ENCODE data around the gene ZNF280A.
"Not testable (repeated sequence)": the region's sequence is repeated elsewhere in the genome, so short reads cannot be mapped to it uniquely, and the experiment has no call there.

Gene ZNF280A

GRCh38 chr22:22538226-22538989 is 18.3 kb upstream of the ZNF280A start:
- no peak for DNase-seq (ENCODE audit: low read depth)

GRCh38 chr22:22536916-22537315 is 16.8 kb upstream of the ZNF280A start:
- no peak for DNase-seq (ENCODE audit: low read depth)

GRCh38 chr22:22536515-22536914 is 16.4 kb upstream of the ZNF280A start:
- DNase-seq (ENCODE audit: low read depth) = no peak

- DNase-seq (ENCODE audit: low read depth) = no peak
These were observed 15.6 kb upstream of the ZNF280A start for GRCh38 chr22:22535662-22536061.

GRCh38 chr22:22534604-22535415 is 14.7 kb upstream of the ZNF280A start:
- DNase-seq (ENCODE audit: low read depth) = no peak

GRCh38 chr22:22533863-22534262 is 13.8 kb upstream of the ZNF280A start:
- DNase-seq (ENCODE audit: low read depth) = no peak

GRCh38 chr22:22533417-22533816 is 13.3 kb upstream of the ZNF280A start:
- no peak for DNase-seq (ENCODE audit: low read depth)

GRCh38 chr22:22532547-22533071 is 12.5 kb upstream of the ZNF280A start:
- not testable (repeated sequence) for DNase-seq (ENCODE audit: low read depth)

GRCh38 chr22:22531770-22532546 is 11.9 kb upstream of the ZNF280A start:
- DNase-seq (ENCODE audit: low read depth) = no peak

- no peak for DNase-seq (ENCODE audit: low read depth)
These were observed 8.7 kb upstream of the ZNF280A start for GRCh38 chr22:22528780-22529179.

- DNase-seq (ENCODE audit: low read depth) = no peak
These were observed 7.2 kb upstream of the ZNF280A start for GRCh38 chr22:22527312-22527711.

- no peak for DNase-seq (ENCODE audit: low read depth)
These were observed 6.2 kb upstream of the ZNF280A start for GRCh38 chr22:22526125-22526912.

- DNase-seq (ENCODE audit: low read depth) = no peak
These were observed 3.4 kb upstream of the ZNF280A start for GRCh38 chr22:22523494-22523893.

GRCh38 chr22:22521631-22522030 is 1.6 kb upstream of the ZNF280A start:
- DNase-seq (ENCODE audit: low read depth) = no peak

GRCh38 chr22:22520667-22521602 is 865 bp upstream of the ZNF280A start:
- DNase-seq (ENCODE audit: low read depth) = no peak

- no peak for DNase-seq (ENCODE audit: low read depth)
These were observed 479 bp downstream of the ZNF280A start for GRCh38 chr22:22519591-22519990.

- no peak for DNase-seq (ENCODE audit: low read depth)
These were observed 3.1 kb downstream of the ZNF280A start for GRCh38 chr22:22516992-22517391.

GRCh38 chr22:22515890-22516289 is 4.2 kb downstream of the ZNF280A start:
- DNase-seq (ENCODE audit: low read depth) = no peak

GRCh38 chr22:22514431-22514830 is 5.6 kb downstream of the ZNF280A start:
- not testable (repeated sequence) for DNase-seq (ENCODE audit: low read depth)

- no peak for DNase-seq (ENCODE audit: low read depth)
These were observed 6.5 kb downstream of the ZNF280A start for GRCh38 chr22:22513619-22514018.
